NB4 (cell line): ENCODE measurements around the gene VANGL1.

Experiments
- DNase-seq: peaks from one replicate; pipeline ENCODE4 v3.0.0; 2010; ENCODE audit warnings: low read depth
- H3K4me3 ChIP-seq: one replicate; pipeline ENCODE4 v1.5.1; 2011; ENCODE audit warnings: mild to moderate bottlenecking, low read depth, low read length, moderate library complexity
- MYC ChIP-seq: IDR thresholded peaks from 2 replicates; pipeline ENCODE4 v1.6.1; 2011; ENCODE audit warnings: low read depth, low read length
- POLR2A ChIP-seq: IDR thresholded peaks from 2 replicates; pipeline ENCODE4 v1.6.1; 2011; ENCODE audit warnings: mild to moderate bottlenecking; ENCODE audit not compliant: insufficient read length; ENCODE audit errors: extremely low read depth
- TF ChIP-seq, protein P1 (sequence below): IDR thresholded peaks from one replicate; pipeline ENCODE4 v1.5.1; 2012; ENCODE audit warnings: low read depth, low read length
- TF ChIP-seq, protein P2 (sequence below): IDR thresholded peaks from 2 replicates; pipeline ENCODE4 v1.6.1; 2011; ENCODE audit warnings: low read depth, low read length

Gene VANGL1

DNA sequence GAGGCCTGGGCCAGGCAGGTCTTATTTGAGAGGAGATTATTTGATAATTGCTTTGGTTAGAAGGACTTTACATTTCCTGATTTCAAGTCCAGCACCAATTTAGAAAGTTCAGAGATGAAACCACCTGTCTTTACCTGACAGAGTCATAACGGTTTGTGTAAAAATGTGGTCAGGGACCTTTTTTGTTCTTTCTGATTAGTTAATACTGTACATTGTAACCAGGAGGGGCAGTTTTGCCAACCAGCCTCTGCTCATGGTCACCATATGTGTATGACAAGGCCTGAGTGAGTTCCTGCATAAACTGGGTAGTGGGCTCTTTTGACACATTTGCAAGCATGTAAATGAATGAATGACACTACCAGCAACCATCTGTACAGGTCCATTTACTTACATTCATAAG is 55.8 kb downstream of the VANGL1 start:
- no peak for DNase-seq
- H3K4me3 ChIP-seq, result no peak overlapping the region
- TF ChIP-seq POLR2A (no peak), MYC (no peak)
- TF ChIP-seq, protein P1, sequence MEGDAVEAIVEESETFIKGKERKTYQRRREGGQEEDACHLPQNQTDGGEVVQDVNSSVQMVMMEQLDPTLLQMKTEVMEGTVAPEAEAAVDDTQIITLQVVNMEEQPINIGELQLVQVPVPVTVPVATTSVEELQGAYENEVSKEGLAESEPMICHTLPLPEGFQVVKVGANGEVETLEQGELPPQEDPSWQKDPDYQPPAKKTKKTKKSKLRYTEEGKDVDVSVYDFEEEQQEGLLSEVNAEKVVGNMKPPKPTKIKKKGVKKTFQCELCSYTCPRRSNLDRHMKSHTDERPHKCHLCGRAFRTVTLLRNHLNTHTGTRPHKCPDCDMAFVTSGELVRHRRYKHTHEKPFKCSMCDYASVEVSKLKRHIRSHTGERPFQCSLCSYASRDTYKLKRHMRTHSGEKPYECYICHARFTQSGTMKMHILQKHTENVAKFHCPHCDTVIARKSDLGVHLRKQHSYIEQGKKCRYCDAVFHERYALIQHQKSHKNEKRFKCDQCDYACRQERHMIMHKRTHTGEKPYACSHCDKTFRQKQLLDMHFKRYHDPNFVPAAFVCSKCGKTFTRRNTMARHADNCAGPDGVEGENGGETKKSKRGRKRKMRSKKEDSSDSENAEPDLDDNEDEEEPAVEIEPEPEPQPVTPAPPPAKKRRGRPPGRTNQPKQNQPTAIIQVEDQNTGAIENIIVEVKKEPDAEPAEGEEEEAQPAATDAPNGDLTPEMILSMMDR, result no peak
- TF ChIP-seq, protein P2, sequence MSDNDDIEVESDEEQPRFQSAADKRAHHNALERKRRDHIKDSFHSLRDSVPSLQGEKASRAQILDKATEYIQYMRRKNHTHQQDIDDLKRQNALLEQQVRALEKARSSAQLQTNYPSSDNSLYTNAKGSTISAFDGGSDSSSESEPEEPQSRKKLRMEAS, result no peak

DNA sequence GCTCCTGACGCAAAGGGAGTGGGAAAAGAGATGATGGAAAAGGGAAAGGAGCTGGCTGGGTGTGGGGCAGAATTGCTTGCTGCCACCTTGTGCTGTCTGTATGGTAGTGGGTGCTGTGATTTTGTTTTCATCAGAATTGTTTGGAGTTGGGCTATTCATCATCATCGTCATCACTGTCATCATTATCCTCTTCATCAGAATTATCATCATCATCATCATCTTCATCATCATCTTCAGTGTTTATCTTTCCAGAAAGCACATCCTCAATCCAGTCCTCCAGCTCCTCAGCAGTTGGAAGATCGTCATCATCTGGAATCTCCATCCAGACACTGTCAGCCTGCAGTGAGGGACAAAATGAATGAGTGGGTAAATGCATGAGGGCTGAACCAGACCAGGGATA is 59.3 kb downstream of the VANGL1 start:
- no peak overlapping the region for H3K4me3 ChIP-seq
- DNase-seq, result no peak
- TF ChIP-seq MYC (no peak), POLR2A (no peak)
- TF ChIP-seq, protein P1, result no peak
- TF ChIP-seq, protein P2, result no peak

DNA sequence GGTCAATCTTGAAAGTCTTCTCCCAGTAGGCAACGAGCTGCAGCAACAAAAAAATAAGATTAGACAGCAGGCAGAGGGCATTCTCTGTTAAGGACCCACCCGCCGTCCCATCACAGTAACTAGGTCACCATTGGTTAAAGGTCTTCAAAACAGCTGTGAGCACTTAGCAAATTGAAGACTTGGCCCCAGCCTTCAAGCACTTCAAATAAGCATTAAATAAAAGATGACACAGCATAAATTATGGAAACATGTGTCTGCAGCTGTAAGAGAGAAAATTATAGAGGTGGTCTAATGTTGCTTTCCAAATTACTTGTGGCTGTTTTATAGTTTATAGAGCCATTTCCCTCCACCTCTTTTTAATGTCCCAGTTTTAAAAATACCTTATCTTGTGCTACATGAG is 61.2 kb downstream of the VANGL1 start:
- DNase-seq, result no peak

DNA sequence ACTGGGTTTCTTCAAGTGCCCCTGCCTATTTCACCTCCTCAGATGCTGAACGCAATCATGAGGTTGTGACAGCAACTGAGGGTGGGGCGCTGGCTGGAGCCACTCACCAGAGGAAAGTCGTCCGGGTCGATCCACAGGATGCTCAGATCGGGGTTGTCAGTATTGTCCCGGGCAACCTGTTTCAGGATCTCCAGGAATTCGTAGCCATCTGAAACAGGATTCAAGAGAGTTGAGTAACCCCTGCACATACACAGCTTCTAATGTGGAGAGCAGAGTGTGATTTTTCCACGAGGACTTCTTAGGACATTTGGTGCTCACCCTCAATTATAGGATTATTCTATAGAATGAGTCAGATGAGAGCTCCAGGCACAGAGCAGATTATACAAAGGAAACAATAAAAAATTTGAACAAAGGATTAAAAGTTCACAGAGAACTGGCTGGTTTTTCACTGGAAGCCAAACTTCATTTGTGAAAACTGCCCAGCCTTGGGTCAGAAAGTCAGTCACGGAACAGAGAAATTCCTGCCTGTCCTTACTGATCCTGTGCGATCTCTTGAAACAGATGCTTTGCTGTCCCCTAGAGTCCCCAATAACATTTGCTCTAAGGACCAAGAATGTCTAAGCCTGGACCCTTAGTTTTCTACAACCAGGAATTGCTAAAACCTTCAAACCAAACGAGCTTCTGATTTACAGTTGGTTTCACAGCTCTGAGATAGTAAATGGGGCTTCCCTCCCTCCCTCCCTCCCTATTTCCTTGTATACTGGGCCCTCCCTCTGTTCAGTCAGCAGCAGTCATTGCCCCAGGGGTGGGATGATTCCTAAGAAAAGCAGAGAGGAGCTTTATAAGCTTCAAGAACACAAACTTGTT is 63.5 kb downstream of the VANGL1 start:
- no peak overlapping the region for H3K4me3 ChIP-seq
- DNase-seq, result no peak
- TF ChIP-seq, protein P2, result no peak
- no peak for TF ChIP-seq POLR2A
- no peak for TF ChIP-seq MYC
- TF ChIP-seq, protein P1, result no peak

More for the DNA sequence above, 61.2 kb downstream of the VANGL1 start:
- TF ChIP-seq MYC, result no peak
- TF ChIP-seq POLR2A, result no peak
- TF ChIP-seq, protein P2, result no peak
- TF ChIP-seq, protein P1, result no peak
- no peak overlapping the region for H3K4me3 ChIP-seq

DNA sequence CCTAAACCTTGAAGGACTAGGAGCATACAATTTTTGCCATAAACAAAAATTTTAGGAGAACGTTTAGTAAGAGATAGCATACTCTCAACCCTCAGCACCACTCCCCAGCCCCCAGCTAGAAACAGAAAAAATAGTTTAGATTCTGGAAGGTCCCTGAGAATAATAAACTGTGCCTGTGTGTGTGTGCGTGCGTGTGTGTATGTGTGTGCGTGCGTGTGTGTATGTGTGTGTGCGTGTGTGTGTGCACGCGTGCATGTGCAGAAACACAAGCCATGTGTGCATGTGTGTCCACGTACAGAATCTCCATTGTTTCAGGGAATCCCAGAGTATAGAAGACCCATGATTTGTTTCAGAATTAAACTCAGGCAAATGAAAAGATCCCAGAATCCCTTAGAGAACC is 64.2 kb downstream of the VANGL1 start:
- TF ChIP-seq POLR2A (no peak), MYC (no peak)
- TF ChIP-seq, protein P1, result no peak
- DNase-seq, result no peak
- H3K4me3 ChIP-seq, result no peak overlapping the region
